ENCODE data around the gene VRTN.
"Not testable (repeated sequence)": the region's sequence is repeated elsewhere in the genome, so short reads cannot be mapped to it uniquely, and the experiment has no call there.

VRTN gene

DNA sequence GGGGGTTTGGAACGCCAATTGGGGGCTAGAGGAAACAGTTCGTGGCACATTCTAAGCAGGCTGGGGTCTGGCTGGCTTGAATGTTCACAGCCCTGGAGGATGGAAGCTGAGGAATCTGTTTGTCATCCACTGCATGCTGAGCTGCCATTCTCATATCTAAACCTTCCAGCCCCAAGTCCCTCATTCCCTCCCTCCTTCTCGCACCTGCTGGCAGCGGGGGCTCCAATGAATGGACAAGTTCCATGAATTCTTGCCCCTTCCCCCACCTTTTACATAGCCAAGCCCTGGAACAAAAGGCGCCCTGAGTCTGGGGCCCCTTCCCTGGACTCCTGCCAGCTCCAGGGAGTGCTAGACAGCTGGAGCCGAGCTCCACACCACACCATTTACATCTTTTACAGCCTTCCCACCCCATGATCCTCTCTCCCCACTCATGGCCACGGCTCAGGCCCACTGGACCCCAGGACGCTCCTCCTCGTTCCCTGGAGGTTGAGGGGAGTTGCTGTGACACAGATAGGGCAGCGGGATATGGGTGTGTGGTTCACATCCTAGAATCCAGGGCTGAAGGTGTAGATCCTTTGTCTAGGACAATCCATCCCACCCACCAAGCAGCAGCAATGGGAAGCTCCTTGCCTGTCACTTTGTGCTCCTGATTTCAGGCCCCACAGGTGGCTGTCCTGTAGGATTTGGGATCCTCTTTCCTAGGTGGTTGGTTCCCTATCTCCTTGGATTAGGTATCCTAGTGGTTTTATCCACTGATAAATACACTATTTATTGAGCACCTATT, 21.7 kb upstream of the VRTN start:
- Mint-ChIP-seq H3K4me3 (no peak overlapping the region), H3K36me3 (ENCODE audit: insufficient read depth) (no peaks in the 10 kb centered on the region), H3K27me3 (peaks cover 21 to 48% of the 10 kb centered on the region in 2 donors), H3K4me1 (ENCODE audit: low read depth in 2 of 2) (peaks cover 0 to 2% of the 10 kb centered on the region in 2 donors), H3K9me3 (no peaks in the 10 kb centered on the region), H3K27ac (no peak overlapping the region)
- ATAC-seq (replicated peaks): no peak
- no peak for DNase-seq

DNA sequence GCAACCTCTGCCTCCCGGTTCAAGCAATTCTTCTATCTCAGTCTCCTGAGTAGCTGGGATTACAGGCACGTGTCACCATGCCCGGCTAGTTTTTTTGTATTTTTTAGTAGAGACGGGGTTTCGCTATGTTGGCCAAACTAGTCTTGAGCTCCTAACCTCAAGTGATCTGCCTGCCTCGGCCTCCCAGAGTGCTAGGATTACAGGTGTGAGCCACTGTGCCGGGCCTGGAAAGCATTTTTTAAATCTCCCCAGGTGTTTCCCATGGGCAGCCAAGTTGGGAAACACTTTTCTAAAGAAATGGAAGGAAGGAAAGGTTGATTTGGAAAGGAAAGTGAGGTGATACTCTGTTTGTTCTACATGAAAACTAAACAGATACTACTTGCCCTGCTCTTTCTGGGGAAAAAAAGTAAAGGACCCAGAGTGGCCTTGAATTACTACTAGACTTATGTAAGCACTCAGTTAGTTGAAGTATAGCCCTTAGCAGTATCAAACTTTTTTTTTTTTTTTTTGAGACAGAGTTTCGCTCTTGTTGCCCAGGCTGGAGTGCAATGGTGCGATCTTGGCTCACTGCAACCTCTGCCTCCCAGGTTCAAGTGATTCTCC, 18.2 kb upstream of the VRTN start:
- not testable (repeated sequence) for ATAC-seq (replicated peaks); H3K4me1 Mint-ChIP-seq (ENCODE audit: low read depth in 2 of 2)

DNA sequence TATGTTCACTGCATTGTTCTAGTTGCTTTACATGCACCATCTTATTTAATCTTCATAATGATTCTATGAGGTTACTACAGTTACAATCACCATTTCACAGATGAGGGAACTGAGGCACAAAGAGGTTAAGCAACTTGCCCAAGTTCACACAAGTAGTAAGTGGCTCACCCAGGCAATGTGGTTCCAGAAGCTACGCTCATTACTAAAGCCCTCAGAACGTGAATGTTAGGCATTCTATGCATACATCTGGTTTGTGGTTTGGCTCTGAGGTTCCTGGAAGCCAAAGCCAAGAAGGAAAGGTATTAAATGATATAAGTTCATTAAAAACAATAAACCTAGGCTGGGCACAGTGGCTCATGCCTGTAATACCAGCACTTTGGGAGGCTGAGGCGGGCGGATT, 14.4 kb upstream of the VRTN start:
- Mint-ChIP-seq H3K4me1 (ENCODE audit: low read depth in 2 of 2) (no peaks in the 10 kb centered on the region), H3K4me3 (no peak overlapping the region), H3K9me3 (no peaks in the 10 kb centered on the region), H3K36me3 (ENCODE audit: insufficient read depth) (peaks cover 3% of the 10 kb centered on the region), H3K27ac (no peak overlapping the region), H3K27me3 (peaks cover 20 to 29% of the 10 kb centered on the region in 2 donors)
- DNase-seq: no peak
- ATAC-seq (replicated peaks): no peak

More for the DNA sequence above, 18.2 kb upstream of the VRTN start:
- not testable (repeated sequence) for DNase-seq; H3K9me3 Mint-ChIP-seq; H3K27ac Mint-ChIP-seq; H3K4me3 Mint-ChIP-seq; H3K36me3 Mint-ChIP-seq (ENCODE audit: insufficient read depth)
- peaks cover 21 to 43% of the 10 kb centered on the region in 2 donors for H3K27me3 Mint-ChIP-seq

DNA sequence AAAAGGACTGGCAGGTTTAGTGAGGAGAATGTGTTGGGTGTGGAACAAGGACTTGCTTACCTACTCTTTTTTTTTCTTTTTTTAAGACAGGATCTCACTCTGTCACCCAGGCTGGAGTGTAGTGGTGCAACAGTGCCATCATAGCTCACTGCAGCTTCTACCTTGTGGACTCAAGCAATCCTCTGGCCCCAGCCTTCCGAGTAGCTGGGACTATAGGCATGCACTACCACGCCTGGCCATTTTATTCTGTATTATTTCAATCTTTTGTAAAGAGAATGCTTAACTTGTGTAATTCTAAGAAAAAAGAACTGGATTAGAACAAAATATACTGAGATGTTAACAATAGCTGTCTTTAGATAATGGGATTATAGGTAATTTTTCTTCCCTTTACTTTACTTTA, 1.9 kb upstream of the VRTN start:
- H3K9me3 Mint-ChIP-seq: no peaks in the 10 kb centered on the region
- no peak overlapping the region for H3K27ac Mint-ChIP-seq
- ATAC-seq (replicated peaks) (no peak), DNase-seq (no peak)
- no peaks in the 10 kb centered on the region for H3K4me1 Mint-ChIP-seq (ENCODE audit: low read depth in 2 of 2)
- peaks cover 6 to 35% of the 10 kb centered on the region in 2 donors for H3K27me3 Mint-ChIP-seq
- H3K36me3 Mint-ChIP-seq (ENCODE audit: insufficient read depth): no peaks in the 10 kb centered on the region
- H3K4me3 Mint-ChIP-seq: no peak overlapping the region

DNA sequence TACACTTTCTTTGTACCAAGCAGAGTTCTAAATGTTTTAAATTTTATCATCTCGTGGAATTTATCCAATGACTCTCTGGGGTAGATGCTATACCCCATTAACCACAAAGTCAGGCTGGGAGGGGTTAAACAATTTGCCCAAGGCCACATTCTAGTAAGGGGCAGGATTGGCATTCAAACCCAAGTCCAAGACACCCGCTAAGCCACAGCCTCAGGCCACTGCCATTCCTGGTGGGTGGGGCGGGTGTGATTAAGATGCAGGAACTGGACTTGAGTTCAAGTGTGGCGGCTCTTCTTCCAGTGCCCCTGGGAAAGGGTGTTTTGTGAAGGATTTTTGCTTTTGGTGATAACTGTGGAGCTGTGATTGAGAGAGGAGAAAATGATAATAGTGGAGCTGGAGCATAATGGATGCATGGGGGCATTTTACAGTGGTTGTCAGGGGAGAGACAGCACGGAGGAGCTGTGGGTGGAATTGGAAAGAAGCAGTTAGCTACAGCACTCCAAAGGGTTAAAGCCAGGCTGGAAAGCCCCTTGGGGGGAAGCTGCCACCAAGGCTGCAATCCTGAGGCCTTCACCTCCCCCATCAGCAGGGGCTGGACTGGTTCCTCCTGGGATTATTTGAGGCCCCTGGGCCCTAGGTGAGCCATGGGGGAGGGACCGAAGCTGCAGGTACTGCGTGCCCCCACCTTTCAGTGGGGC, 1.0 kb upstream of the VRTN start:
- no peaks in the 10 kb centered on the region for H3K36me3 Mint-ChIP-seq (ENCODE audit: insufficient read depth)
- H3K27me3 Mint-ChIP-seq: peaks cover 6 to 38% of the 10 kb centered on the region in 2 donors
- H3K9me3 Mint-ChIP-seq: no peaks in the 10 kb centered on the region
- H3K4me3 Mint-ChIP-seq: no peak overlapping the region
- no peak overlapping the region for H3K27ac Mint-ChIP-seq
- no peak for DNase-seq
- no peaks in the 10 kb centered on the region for H3K4me1 Mint-ChIP-seq (ENCODE audit: low read depth in 2 of 2)
- ATAC-seq (replicated peaks): no peak

DNA sequence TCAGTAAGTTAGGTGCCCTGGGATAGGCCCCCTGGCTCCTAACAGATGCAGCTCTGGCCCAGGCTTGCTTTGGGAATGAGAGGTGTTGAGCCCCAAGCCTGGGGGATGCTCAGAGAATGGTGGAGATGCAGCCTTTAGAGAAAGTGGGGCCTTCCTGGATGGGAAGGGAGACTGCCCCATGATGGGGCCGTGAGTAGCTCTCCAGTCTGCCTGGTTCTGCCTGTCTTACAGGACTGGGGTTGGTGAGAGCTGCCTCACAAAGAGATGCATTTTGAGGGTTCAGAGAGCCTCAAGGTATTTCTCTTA, 523 bp upstream of the VRTN start:
- no peak for DNase-seq
- Mint-ChIP-seq H3K9me3 (no peaks in the 10 kb centered on the region), H3K4me1 (ENCODE audit: low read depth in 2 of 2) (no peaks in the 10 kb centered on the region), H3K27me3 (peaks cover 6 to 43% of the 10 kb centered on the region in 2 donors), H3K4me3 (no peak overlapping the region), H3K36me3 (ENCODE audit: insufficient read depth) (no peaks in the 10 kb centered on the region), H3K27ac (no peak overlapping the region)
- no peak for ATAC-seq (replicated peaks)

DNA sequence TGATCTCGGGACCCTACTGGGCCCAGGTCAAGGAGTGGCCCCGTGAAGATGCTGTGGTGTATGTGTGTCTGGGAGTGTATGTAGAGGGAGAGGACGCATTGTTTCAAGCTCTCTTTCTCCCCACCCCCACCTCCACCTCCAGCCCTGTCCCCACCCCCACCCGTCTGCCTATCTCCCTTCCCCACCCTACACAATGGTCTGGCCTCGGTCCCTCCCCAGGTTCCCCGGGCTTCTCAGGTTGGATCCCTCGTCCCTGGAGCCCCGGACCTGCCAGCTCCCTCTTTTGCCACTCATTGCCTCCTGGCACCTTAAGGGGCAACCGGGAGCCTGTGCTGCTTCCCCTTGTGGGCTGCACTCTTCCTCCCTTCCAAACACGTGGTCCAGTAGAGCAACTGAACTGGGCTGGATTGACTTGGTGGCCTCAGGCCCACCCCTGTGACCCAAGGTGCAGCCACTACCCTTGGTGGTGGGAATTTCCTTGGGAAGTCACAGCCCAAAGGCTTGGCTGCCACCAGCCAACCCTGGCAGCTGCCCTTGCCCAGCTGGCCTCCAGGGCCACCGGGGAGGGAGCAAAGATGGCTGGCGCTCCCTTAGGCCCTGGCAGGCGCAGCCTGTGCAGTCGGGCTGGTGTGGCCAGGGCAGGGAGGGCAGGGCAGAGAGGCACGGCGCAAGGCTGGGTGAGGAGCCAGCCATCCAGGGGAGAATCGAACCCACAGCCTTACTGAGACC, 628 bp downstream of the VRTN start:
- Mint-ChIP-seq H3K4me3 (no peak overlapping the region), H3K27ac (no peak overlapping the region), H3K36me3 (ENCODE audit: insufficient read depth) (no peaks in the 10 kb centered on the region), H3K9me3 (no peaks in the 10 kb centered on the region), H3K27me3 (peaks cover 6 to 39% of the 10 kb centered on the region in 2 donors), H3K4me1 (ENCODE audit: low read depth in 2 of 2) (no peaks in the 10 kb centered on the region)
- DNase-seq (no peak), ATAC-seq (replicated peaks) (no peak)

DNA sequence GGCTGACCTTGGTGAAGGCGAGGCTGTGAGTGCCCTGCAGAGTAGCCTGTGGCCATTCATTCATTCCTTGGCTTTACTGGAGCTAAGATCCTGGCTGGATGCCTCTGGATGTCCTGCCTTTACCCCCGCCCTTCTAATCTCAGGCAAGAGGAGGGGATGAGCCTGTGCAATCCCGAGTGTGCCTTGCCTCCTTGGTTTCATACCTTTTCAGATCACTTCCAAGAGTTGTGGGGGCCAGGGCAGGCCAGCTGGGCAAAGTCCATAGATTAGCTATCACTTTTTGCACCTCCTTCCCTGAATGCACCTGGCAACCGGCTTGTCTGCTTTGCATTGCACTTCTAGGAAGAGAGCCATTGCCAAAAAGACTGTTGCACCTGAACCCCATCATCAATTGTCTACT, 1.5 kb downstream of the VRTN start:
- Mint-ChIP-seq H3K36me3 (ENCODE audit: insufficient read depth) (no peaks in the 10 kb centered on the region), H3K4me1 (ENCODE audit: low read depth in 2 of 2) (no peaks in the 10 kb centered on the region), H3K27ac (no peak overlapping the region), H3K27me3 (peaks cover 6 to 39% of the 10 kb centered on the region in 2 donors), H3K9me3 (no peaks in the 10 kb centered on the region), H3K4me3 (no peak overlapping the region)
- no peak for ATAC-seq (replicated peaks)
- no peak for DNase-seq

DNA sequence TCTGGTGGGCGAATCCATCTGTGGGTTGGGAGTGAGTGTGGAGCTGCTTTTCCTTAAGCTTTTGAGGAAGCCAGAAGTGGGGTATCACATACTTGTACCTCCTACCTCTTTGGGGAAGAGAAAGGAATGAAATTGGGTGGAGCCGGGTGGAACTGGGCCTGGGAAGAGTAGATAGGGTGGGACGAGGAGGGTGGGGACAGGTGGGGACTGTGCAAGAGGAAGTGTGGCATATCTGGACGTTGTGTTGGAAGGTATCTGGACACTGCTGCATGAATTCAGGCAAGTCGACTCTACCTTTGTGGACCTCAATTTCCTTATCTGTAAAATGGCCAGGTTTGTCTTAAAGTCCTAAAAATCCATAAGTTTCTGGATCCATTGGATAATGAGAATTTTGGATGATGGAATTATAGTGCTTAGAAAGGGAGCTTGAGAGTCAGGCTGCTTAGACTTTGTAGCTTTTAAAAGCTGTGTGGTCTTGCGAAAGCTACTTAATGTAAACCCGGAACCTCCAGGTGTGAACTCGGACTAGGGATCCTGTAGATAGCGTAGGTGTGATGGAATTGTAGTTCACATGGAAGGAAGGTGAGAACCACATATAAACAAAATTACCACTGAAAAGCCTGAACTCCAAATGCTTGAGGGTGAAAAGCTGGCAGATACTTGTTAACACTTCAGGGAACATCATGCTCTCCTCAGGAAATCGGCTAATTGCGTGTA, 2.1 kb downstream of the VRTN start:
- H3K4me1 Mint-ChIP-seq (ENCODE audit: low read depth in 2 of 2): no peaks in the 10 kb centered on the region
- no peaks in the 10 kb centered on the region for H3K9me3 Mint-ChIP-seq
- no peak overlapping the region for H3K27ac Mint-ChIP-seq
- H3K4me3 Mint-ChIP-seq: no peak overlapping the region
- no peaks in the 10 kb centered on the region for H3K36me3 Mint-ChIP-seq (ENCODE audit: insufficient read depth)
- ATAC-seq (replicated peaks) (no peak), DNase-seq (no peak)
- peaks cover 6 to 39% of the 10 kb centered on the region in 2 donors for H3K27me3 Mint-ChIP-seq

DNA sequence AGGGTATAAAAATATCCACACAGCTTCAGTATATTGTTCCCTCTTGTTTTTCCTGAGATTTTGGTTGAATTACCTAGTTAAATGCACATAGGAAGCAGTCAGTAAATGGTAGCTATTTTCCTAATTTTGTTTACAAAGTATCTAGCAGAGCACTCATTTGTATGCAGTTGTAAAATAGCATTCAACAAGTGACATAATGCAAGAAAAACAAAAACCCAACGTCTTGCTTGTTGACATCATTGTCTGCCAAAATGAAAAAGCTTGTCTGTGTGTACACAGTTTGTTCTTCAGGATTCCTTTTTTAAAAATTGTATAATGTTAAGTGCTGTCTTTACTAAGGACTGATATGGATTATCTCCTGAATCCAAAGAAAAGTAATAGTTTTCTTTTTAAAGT, 2.7 kb downstream of the VRTN start:
- H3K36me3 Mint-ChIP-seq (ENCODE audit: insufficient read depth): no peaks in the 10 kb centered on the region
- peaks cover 6 to 39% of the 10 kb centered on the region in 2 donors for H3K27me3 Mint-ChIP-seq
- no peak overlapping the region for H3K4me3 Mint-ChIP-seq
- H3K4me1 Mint-ChIP-seq (ENCODE audit: low read depth in 2 of 2): no peaks in the 10 kb centered on the region
- H3K9me3 Mint-ChIP-seq: no peaks in the 10 kb centered on the region
- no peak for ATAC-seq (replicated peaks)
- no peak for DNase-seq
- H3K27ac Mint-ChIP-seq: no peak overlapping the region

DNA sequence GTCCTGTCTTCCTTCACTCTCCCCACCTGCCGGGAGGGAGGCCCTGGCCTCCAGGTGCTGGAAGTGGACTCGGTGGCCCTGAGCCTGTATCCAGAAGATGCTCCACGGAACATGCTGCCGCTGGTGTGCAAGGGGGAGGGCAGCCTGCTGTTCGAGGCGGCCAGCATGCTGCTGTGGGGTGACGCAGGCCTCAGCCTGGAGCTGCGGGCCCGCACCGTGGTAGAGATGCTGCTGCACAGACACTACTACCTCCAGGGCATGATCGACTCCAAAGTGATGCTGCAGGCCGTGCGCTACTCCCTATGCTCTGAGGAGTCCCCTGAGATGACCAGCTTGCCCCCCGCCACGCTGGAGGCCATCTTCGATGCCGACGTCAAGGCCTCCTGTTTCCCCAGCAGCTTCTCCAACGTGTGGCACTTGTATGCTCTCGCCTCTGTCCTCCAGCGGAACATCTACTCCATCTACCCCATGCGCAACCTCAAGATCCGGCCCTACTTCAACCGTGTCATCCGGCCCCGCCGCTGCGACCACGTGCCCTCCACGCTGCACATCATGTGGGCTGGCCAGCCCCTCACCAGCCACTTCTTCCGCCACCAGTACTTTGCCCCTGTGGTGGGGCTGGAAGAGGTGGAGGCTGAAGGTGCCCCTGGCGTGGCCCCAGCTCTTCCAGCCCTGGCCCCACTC, 8.8 kb downstream of the VRTN start:
- Mint-ChIP-seq H3K9me3 (no peaks in the 10 kb centered on the region), H3K27me3 (peaks cover 7 to 53% of the 10 kb centered on the region in 2 donors), H3K27ac (no peak overlapping the region), H3K4me1 (ENCODE audit: low read depth in 2 of 2) (no peaks in the 10 kb centered on the region), H3K36me3 (ENCODE audit: insufficient read depth) (no peaks in the 10 kb centered on the region), H3K4me3 (no peak overlapping the region)
- DNase-seq (no peak), ATAC-seq (replicated peaks) (no peak)

DNA sequence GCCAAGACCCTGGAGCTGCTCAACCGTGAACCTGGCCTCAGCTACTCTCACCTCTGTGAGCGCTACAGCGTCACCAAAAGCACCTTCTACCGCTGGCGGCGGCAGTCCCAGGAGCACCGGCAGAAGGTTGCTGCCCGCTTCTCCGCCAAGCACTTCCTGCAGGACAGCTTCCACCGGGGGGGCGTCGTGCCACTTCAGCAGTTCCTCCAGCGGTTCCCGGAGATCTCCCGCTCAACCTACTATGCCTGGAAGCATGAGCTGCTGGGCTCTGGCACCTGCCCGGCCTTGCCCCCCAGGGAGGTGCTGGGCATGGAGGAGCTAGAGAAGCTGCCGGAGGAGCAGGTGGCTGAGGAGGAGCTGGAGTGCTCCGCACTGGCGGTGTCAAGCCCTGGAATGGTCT, 9.3 kb downstream of the VRTN start:
- Mint-ChIP-seq H3K4me1 (ENCODE audit: low read depth in 2 of 2) (peaks cover 0 to 2% of the 10 kb centered on the region in 2 donors), H3K36me3 (ENCODE audit: insufficient read depth) (no peaks in the 10 kb centered on the region), H3K4me3 (no peak overlapping the region), H3K27me3 (peaks cover 11 to 53% of the 10 kb centered on the region in 2 donors), H3K27ac (no peak overlapping the region), H3K9me3 (no peaks in the 10 kb centered on the region)
- no peak for ATAC-seq (replicated peaks)
- no peak for DNase-seq
